Measurements from ENCODE around the gene DGKH. TPM values are rescaled to one million over a fixed set of nuclear protein-coding genes. Genes with fewer than 3 reads are reported as not detected.

The DGKH gene
- total RNA-seq: 19.7 TPM

DNA sequence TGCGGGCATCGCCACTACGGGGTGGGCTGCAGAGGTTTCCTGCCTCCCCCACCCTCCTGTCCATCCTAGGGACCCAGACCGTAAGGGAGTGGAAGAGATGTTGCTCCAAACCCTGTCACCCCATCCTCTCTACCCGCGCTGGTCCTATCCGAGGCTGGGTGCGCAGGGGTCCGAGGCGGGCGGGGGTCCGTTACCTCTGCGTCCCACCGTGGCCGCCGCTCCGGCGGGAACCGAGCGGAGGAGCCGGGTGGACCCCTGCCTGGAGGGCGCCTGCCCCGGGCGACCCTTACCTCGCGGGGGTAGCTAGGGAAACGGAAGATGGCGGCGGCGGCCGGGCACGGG lies at the start of gene DGKH:
DGKH (plus strand) TSS at position 307 of the 342 bp plus-strand sequence. CDS start 126 bp downstream, outside the sequence.

DNA sequence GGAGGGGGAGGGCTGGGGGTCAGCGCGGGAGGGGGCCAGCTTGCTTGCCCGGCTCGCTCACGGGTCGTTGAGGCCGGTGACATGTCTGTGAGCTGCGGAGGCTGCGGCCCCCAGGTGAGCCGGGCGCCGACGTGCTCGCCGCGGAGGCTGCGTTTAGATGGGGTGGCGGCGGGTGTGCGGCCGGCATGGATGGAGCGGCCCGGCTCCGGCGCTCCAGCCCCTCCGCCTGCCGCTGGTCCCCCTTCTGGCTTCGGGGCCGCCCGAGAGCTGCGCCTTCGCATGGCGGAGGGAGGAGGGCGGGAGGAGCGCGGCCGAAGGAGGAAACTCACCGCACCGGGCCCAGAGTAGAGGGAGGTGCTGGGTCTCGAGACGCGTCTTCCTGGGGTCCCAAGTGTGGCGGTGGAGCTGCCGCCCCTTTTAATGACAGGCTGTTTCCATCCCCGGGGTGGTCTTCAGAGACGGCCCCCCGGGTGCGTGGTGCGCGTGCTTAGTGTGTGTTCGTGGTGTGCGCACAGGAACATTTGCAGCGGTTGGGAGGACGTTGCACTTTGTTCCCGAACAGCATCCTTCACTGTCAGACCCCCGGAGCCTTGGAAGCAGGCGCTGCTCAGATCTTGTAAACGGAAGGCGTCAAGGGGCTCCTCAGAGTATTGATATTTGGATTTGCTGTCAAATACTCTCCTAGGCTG lies 223.8 kb downstream of the DGKH start, which contains the start of gene AKAP11:
AKAP11 (plus strand) TSS at position 38 of the 689 bp plus-strand sequence. CDS start 14,197 bp downstream, outside the sequence.

Other genes starting within 250 kb of the DGKH start
- 44.9 TPM for gene VWA8, start 87.5 kb upstream of the DGKH start, total RNA-seq
- 84.6 TPM for gene AKAP11, start 223.5 kb downstream of the DGKH start, total RNA-seq

Measured in camera-type eye (tissue), 1 donor.